ENCODE measurements around the gene TIMM22. TPM values are rescaled to one million over a fixed set of nuclear protein-coding genes. Genes with fewer than 3 reads are reported as not detected.

The TIMM22 gene
- total RNA-seq, 3 donors from 2014 or later (not counting 1 experiment from before 2014, with no cell fraction given) = 7.8 to 11.3 (median 8.9) TPM

DNA sequence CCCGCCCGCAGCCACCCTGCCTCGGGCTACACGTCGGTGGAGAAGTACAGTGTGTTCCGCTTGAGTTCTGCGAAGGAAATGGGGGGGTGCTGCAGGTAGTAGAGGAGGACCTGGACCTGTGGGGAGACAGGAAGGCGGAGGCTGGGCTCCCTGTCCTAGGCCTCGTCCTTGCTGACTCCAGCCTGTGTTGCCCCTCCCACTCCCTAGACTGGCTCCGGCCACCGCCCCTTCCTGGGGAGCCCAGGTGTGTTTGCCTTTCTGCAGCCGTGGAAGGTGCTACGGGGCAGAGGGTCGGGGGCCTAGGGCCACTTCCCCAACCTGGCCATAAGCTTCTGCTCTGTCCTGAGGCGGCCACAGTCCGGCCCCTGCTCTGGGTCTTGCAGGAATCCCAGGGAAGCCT is 9.1 kb downstream of the TIMM22 start:
- H3K9me3 Mint-ChIP-seq = no peaks in the 10 kb centered on the region
- H3K36me3 Mint-ChIP-seq = peaks cover 11% of the 10 kb centered on the region
- ATAC-seq (no peak), DNase-seq (no peak)
- intact Hi-C loops (cut with micrococcal nuclease) = no loop called here
- no peak overlapping the region for H3K4me3 Mint-ChIP-seq
- no peak overlapping the region for H3K27ac ChIP-seq (ENCODE audit: low read length)
- TF ChIP-seq, protein P1, sequence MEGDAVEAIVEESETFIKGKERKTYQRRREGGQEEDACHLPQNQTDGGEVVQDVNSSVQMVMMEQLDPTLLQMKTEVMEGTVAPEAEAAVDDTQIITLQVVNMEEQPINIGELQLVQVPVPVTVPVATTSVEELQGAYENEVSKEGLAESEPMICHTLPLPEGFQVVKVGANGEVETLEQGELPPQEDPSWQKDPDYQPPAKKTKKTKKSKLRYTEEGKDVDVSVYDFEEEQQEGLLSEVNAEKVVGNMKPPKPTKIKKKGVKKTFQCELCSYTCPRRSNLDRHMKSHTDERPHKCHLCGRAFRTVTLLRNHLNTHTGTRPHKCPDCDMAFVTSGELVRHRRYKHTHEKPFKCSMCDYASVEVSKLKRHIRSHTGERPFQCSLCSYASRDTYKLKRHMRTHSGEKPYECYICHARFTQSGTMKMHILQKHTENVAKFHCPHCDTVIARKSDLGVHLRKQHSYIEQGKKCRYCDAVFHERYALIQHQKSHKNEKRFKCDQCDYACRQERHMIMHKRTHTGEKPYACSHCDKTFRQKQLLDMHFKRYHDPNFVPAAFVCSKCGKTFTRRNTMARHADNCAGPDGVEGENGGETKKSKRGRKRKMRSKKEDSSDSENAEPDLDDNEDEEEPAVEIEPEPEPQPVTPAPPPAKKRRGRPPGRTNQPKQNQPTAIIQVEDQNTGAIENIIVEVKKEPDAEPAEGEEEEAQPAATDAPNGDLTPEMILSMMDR (IDR thresholded peaks at IDR 0.05) = no peak
- peaks cover 8% of the 10 kb centered on the region in 2 donors for H3K4me1 Mint-ChIP-seq
- H3K27ac Mint-ChIP-seq = no peak overlapping the region
- H3K4me1 ChIP-seq (ENCODE audit: control insufficient read depth, insufficient read depth, low read length) = no peaks in the 10 kb centered on the region
- no peaks in the 10 kb centered on the region for H3K9me3 ChIP-seq (ENCODE audit: control insufficient read depth, insufficient read depth, low read length)
- H3K27me3 ChIP-seq (ENCODE audit: control insufficient read depth, insufficient read depth, low read length) = no peaks in the 10 kb centered on the region
- no peaks in the 10 kb centered on the region for H3K27me3 Mint-ChIP-seq (ENCODE audit: low read depth in 2 of 2)
- no peak overlapping the region for H3K4me3 ChIP-seq (ENCODE audit: low read length)
- H3K36me3 ChIP-seq (ENCODE audit: control insufficient read depth, insufficient read depth, low read length) = peaks cover 83% of the 10 kb centered on the region
- WGBS (ENCODE audit: insufficient coverage) = 83% methylated on average over 16 of the region's 16 CpGs

DNA sequence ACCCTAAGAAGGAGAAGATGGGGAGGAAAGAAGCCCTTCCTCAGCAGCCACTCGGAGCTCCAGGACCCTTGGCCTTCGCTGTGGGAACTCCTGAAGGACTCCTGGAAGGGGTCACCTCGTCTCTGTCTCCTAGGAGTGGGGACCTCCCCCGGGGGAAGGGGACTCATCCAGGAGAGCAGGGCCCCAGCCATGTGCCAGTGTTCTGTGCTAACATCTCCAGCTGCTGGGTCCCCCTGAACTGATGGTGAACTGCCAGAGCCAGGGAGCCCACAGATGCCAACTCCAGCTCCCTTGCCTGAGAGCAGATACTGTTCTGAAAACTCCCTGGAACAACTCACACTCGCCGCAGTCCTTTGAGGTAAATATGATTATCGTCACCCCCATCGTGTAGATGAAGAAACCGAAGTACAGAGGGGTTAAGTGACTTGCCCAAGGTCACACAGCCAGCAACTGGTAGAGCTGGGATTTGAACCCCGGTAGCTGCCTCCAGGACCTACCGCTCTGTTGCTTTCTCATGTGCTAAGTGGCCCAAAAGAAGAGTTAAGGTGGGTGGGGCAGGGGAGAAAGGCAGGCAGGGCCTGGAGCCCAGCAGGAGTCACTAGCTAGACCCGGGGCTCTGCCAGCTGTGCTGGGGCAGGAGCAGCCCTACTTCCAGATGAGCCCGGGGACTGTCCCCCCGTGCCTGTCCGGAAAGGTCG is 10.5 kb downstream of the TIMM22 start:
- Mint-ChIP-seq H3K27me3 (ENCODE audit: low read depth in 2 of 2) (no peaks in the 10 kb centered on the region), H3K36me3 (peaks cover 6% of the 10 kb centered on the region), H3K9me3 (no peaks in the 10 kb centered on the region), H3K27ac (no peak overlapping the region), H3K4me3 (no peak overlapping the region), H3K4me1 (peaks cover 5 to 8% of the 10 kb centered on the region in 2 donors)
- H3K27ac ChIP-seq (ENCODE audit: low read length) = no peak overlapping the region
- no peak for DNase-seq
- H3K4me1 ChIP-seq (ENCODE audit: control insufficient read depth, insufficient read depth, low read length) = no peaks in the 10 kb centered on the region
- H3K9me3 ChIP-seq (ENCODE audit: control insufficient read depth, insufficient read depth, low read length) = no peaks in the 10 kb centered on the region
- ATAC-seq = no peak
- H3K4me3 ChIP-seq (ENCODE audit: low read length) = no peak overlapping the region
- intact Hi-C loops (cut with micrococcal nuclease) = no loop called here
- TF ChIP-seq, protein P1 (IDR thresholded peaks at IDR 0.05) = no peak
- H3K27me3 ChIP-seq (ENCODE audit: control insufficient read depth, insufficient read depth, low read length) = no peaks in the 10 kb centered on the region
- 96% methylated on average over 16 of the region's 16 CpGs for WGBS (ENCODE audit: insufficient coverage)
- peaks cover 81% of the 10 kb centered on the region for H3K36me3 ChIP-seq (ENCODE audit: control insufficient read depth, insufficient read depth, low read length)

DNA sequence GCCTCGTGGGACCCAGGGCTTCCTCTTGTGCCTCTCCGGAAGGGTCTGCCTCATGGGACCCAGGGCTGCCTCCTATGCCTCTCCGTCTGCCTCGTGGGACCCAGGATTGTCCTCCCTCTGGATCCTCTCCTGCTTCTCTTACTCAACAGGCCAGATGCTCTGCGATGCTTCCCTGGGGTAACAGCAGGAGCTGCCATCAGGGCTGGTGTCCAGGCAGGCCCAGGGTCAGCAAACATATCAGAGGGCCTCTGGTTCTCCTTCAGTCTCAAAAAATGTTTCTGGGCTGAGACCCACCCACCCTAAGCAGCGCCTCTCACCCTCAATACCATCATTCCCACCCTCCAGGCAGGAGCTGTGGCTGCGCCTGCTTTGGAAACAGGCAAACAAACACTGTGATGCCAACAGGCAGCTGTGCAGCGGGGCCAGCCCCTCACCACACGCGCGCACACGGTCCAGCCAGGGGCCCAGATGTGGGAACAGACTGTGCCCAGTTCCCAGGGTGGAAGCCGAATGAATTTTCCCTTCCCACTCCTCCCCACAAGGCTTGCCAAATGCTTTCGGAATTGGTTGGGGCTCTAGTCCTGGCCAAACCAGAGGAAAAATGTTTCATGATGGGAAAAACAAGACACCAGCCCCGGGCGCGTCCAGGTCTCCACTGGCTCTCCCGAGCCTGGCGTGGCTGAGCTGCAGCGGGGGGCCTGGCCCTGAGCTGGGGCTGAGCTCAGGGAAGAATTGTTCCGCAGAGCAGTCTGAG is 11.3 kb downstream of the TIMM22 start:
- Mint-ChIP-seq H3K4me1 (peaks cover 0 to 8% of the 10 kb centered on the region in 2 donors), H3K9me3 (no peaks in the 10 kb centered on the region), H3K4me3 (no peak overlapping the region), H3K27ac (no peak overlapping the region), H3K27me3 (ENCODE audit: low read depth in 2 of 2) (no peaks in the 10 kb centered on the region), H3K36me3 (no peaks in the 10 kb centered on the region)
- Histone ChIP-seq H3K4me1 (ENCODE audit: control insufficient read depth, insufficient read depth, low read length) (no peaks in the 10 kb centered on the region), H3K27me3 (ENCODE audit: control insufficient read depth, insufficient read depth, low read length) (no peaks in the 10 kb centered on the region), H3K36me3 (ENCODE audit: control insufficient read depth, insufficient read depth, low read length) (peaks cover 74% of the 10 kb centered on the region), H3K27ac (ENCODE audit: low read length) (no peak overlapping the region), H3K4me3 (ENCODE audit: low read length) (no peak overlapping the region), H3K9me3 (ENCODE audit: control insufficient read depth, insufficient read depth, low read length) (no peaks in the 10 kb centered on the region)
- 94% methylated on average over 21 of the region's 21 CpGs for WGBS (ENCODE audit: insufficient coverage)
- ATAC-seq (no peak), DNase-seq (no peak)
- intact Hi-C loops (cut with micrococcal nuclease) = no loop called here
- TF ChIP-seq, protein P1 (IDR thresholded peaks at IDR 0.05) = no peak

Measured in natural killer cell (primary cell).